HG03378 (cell line): Measurements from ENCODE around the gene INHBB.

Experiments used
- ATAC-seq: cut with Tn5 transposase; IDR thresholded peaks from one replicate; pipeline ENCODE4 v1.9.1; 2021; ENCODE audit warnings: mild to moderate bottlenecking, moderate library complexity; ENCODE audit not compliant: unreplicated experiment

The INHBB gene

GRCh38 chr2:120336749-120337148 is 9.2 kb upstream of the INHBB start:
- ATAC-seq, result no peak

GRCh38 chr2:120338015-120338414 is 7.9 kb upstream of the INHBB start:
- no peak for ATAC-seq

- ATAC-seq, result no peak
Measured at GRCh38 chr2:120341977-120342376, 4.0 kb upstream of the INHBB start.

- no peak for ATAC-seq
Measured at GRCh38 chr2:120342446-120342845, 3.5 kb upstream of the INHBB start.

GRCh38 chr2:120343100-120343432 is 2.9 kb upstream of the INHBB start:
- ATAC-seq, result no peak

- ATAC-seq, result peak; percentile 50
Measured at GRCh38 chr2:120343433-120344105, 2.4 kb upstream of the INHBB start.

- no peak for ATAC-seq
Measured at GRCh38 chr2:120344214-120344975, 1.5 kb upstream of the INHBB start.

GRCh38 chr2:120344976-120345581 is 857 bp upstream of the INHBB start:
- ATAC-seq, result no peak

GRCh38 chr2:120345608-120346007 is 328 bp upstream of the INHBB start:
- ATAC-seq, result no peak

GRCh38 chr2:120346667-120347358 is 877 bp downstream of the INHBB start:
- ATAC-seq, result no peak

GRCh38 chr2:120347396-120348060 is 1.6 kb downstream of the INHBB start:
- ATAC-seq, result no peak

- ATAC-seq, result no peak
Measured at GRCh38 chr2:120348134-120348736, 2.3 kb downstream of the INHBB start.

GRCh38 chr2:120348737-120349439 is 3.0 kb downstream of the INHBB start:
- no peak for ATAC-seq

GRCh38 chr2:120349440-120349921 is 3.5 kb downstream of the INHBB start:
- ATAC-seq, result no peak

- no peak for ATAC-seq
Measured at GRCh38 chr2:120350080-120350479, 4.1 kb downstream of the INHBB start.

- ATAC-seq, result no peak
Measured at GRCh38 chr2:120350801-120351320, 4.9 kb downstream of the INHBB start.

- no peak for ATAC-seq
Measured at GRCh38 chr2:120352696-120353590, 7.0 kb downstream of the INHBB start.

GRCh38 chr2:120353591-120353898 is 7.6 kb downstream of the INHBB start:
- no peak for ATAC-seq

GRCh38 chr2:120353931-120354330 is 8.0 kb downstream of the INHBB start:
- no peak for ATAC-seq
